Panc1 (cell line): ENCODE measurements around the gene IPO13. TPM values are rescaled to one million over a fixed set of nuclear protein-coding genes. Genes with fewer than 3 reads are reported as not detected.

ENCODE experiments used
- ATAC-seq: fragments of 200-7000 bp; cut with Tn5 transposase; 2 replicates; pipeline ENCODE4 v1.9.1; 2020; ENCODE audit warnings: mild to moderate bottlenecking, moderate library complexity
- BruUV-seq: library from RNA; stranded (reverse); fragments of 400-500 nt; replicated peaks from 2 replicates; lab custom pipeline; 2021; lab: Mats Ljungman, UMichigan
- CTCF ChIA-PET: fragments of 300-600 bp; sonication (Branson Sonifier 250); formaldehyde crosslinking; loops from one replicate; lab custom pipeline; 2022; ENCODE audit warnings: antibody characterized with exemption; lab: Charles Lee
- POLR2A ChIA-PET: fragments of 300-600 bp; sonication (Branson Sonifier 250); formaldehyde crosslinking; loops from one replicate; lab custom pipeline; 2022; ENCODE audit warnings: antibody characterized with exemption; lab: Charles Lee
- DNase-seq: peaks from one replicate; pipeline ENCODE4 v3.0.0-alpha.2; 2010; ENCODE audit warnings: low read depth, low spot score
- H3K27ac ChIP-seq: 2 replicates; pipeline ENCODE4 v1.5.1; 2011; ENCODE audit warnings: mild to moderate bottlenecking, low read length, inconsistent platforms
- H3K27me3 ChIP-seq: fragments of 200-500 bp; sonication (Bioruptor generic); 2 replicates; pipeline ENCODE4 v1.6.0; 2014; ENCODE audit warnings: low read length, inconsistent platforms; ENCODE audit not compliant: control insufficient read depth, insufficient read depth
- H3K36me3 ChIP-seq: fragments of 200-500 bp; sonication (Bioruptor generic); 2 replicates; pipeline ENCODE4 v1.5.1; 2014; ENCODE audit warnings: inconsistent platforms, mild to moderate bottlenecking, low read length, moderate library complexity; ENCODE audit not compliant: control insufficient read depth, insufficient read depth
- H3K4me1 ChIP-seq: 2 replicates; pipeline ENCODE4 v1.5.1; 2011; ENCODE audit warnings: inconsistent platforms, mild to moderate bottlenecking, low read length, moderate library complexity; ENCODE audit not compliant: control insufficient read depth, insufficient read depth
- H3K4me3 ChIP-seq, 2 experiments: 2 replicates each; pipeline ENCODE4 v1.5.1; 2011 to 2012; ENCODE audit warnings: low read depth in 2 of 2, low read length in 2 of 2, mild to moderate bottlenecking in 2 of 2, inconsistent platforms in 1 of 2, moderate library complexity in 1 of 2
- H3K9me3 ChIP-seq: fragments of 200-500 bp; sonication (Bioruptor generic); 2 replicates; pipeline ENCODE4 v1.5.1; 2014; ENCODE audit warnings: low read depth, mild to moderate bottlenecking, inconsistent platforms, low read length, moderate library complexity; ENCODE audit not compliant: control insufficient read depth, insufficient read depth
- CTCF ChIP-seq: fragments of 450-650 bp; IDR thresholded peaks from 2 replicates; pipeline ENCODE4 v1.5.1; 2017; ENCODE audit warnings: mild to moderate bottlenecking
- REST ChIP-seq, 2 experiments: IDR thresholded peaks; 2 replicates each; pipeline ENCODE4 v1.6.1; 2011 to 2012; ENCODE audit warnings: low read depth in 2 of 2, control low read depth in 1 of 2, low read length in 1 of 2, mild to moderate bottlenecking in 1 of 2, moderate library complexity in 1 of 2; ENCODE audit not compliant: insufficient read depth in 1 of 2
- SIN3A ChIP-seq: IDR thresholded peaks from 2 replicates; pipeline ENCODE4 v1.6.1; 2012; ENCODE audit warnings: low read depth, mild to moderate bottlenecking, low read length, moderate library complexity, borderline replicate concordance; ENCODE audit not compliant: insufficient read depth
- TCF7L2 ChIP-seq: IDR thresholded peaks from 2 replicates; pipeline ENCODE4 v1.6.1; 2011; ENCODE audit warnings: mild to moderate bottlenecking, low read depth, low read length, inconsistent platforms
- in situ Hi-C: cut with HindIII; loops from 2 replicates; pipeline ENCODE4 v1.10.0; 2016; ENCODE audit warnings: low sequenced_read_pairs, low pct_unique_long_range_greater_than_20kb
- intact Hi-C: fragments of 100-400 bp; cut with micrococcal nuclease; formaldehyde crosslinking; loops from one replicate; pipeline ENCODE4 v1.10.0; 2022; ENCODE audit not compliant: unreplicated experiment
- total RNA-seq: library from RNA; stranded (reverse); gene quantifications from one replicate; pipeline ENCODE4 v1.2.1, GENCODE V29; 2021; ENCODE audit not compliant: unreplicated experiment

The IPO13 gene
- total RNA-seq, 1 experiment from 2014 or later: 40.0 TPM

- no peak for DNase-seq
- Histone ChIP-seq H3K9me3 (no peaks in the 10 kb centered on the region), H3K4me3 (no peak overlapping the region), H3K4me1 (peaks cover 16% of the 10 kb centered on the region), H3K27ac (peak overlapping the region; percentile 40; the same call in 1 of the 2 replicates), H3K27me3 (no peaks in the 10 kb centered on the region), H3K36me3 (no peaks in the 10 kb centered on the region)
- TF ChIP-seq REST (IDR thresholded peaks at IDR 0.05; ENCODE audit: insufficient read depth in 1 of 2, low read depth in 2 of 2, low read length in 1 of 2) (no peak), SIN3A (no peak), TCF7L2 (no peak), CTCF (peak; percentile 93)
- in situ Hi-C loops: loop anchor here (25.0 kb wide), 1 partner anchor 172 kb away; no protein-coding TSS in a partner anchor
- BruUV-seq: no TSS peak
- ChIA-PET CTCF (interaction anchor here (0.6 to 3.5 kb wide), 17 partner anchors 10 to 281 kb away, joined by 3 to 84 read pairs (median 3); no protein-coding TSS in a partner anchor), POLR2A (interaction anchor here (0.6 to 0.9 kb wide), 2 partner anchors 70 to 171 kb away, joined by 3 read pairs; no protein-coding TSS in a partner anchor)
- intact Hi-C loops: loop anchor here (2.0 to 10.0 kb wide), 2 partner anchors 172 to 410 kb away; no protein-coding TSS in a partner anchor
- ATAC-seq: peak; percentile 59
Measured at GRCh38 chr1:43934101-43934985, 12.4 kb upstream of the IPO13 start.

- DNase-seq: no peak
- ChIA-PET CTCF (interaction anchor here (0.6 to 3.5 kb wide), 17 partner anchors 10 to 281 kb away, joined by 3 to 84 read pairs (median 3); no protein-coding TSS in a partner anchor), POLR2A (interaction anchor here (0.6 to 0.9 kb wide), 2 partner anchors 171 to 261 kb away, joined by 3 read pairs; no protein-coding TSS in a partner anchor)
- peaks cover 10% of the 10 kb centered on the region for H3K4me1 ChIP-seq
- H3K9me3 ChIP-seq: no peaks in the 10 kb centered on the region
- TF ChIP-seq REST (IDR thresholded peaks at IDR 0.05; ENCODE audit: insufficient read depth in 1 of 2, low read depth in 2 of 2, low read length in 1 of 2): no peak
- peak; percentile 53 for TF ChIP-seq CTCF
- no peaks in the 10 kb centered on the region for H3K27me3 ChIP-seq
- H3K36me3 ChIP-seq: no peaks in the 10 kb centered on the region
- H3K27ac ChIP-seq: no peak overlapping the region
- in situ Hi-C loops (loop anchor here (25.0 kb wide), 1 partner anchor 173 kb away; no protein-coding TSS in a partner anchor), intact Hi-C loops (loop anchor here (2.0 to 10.0 kb wide), 2 partner anchors 172 to 410 kb away; no protein-coding TSS in a partner anchor)
- ATAC-seq: no peak
- H3K4me3 ChIP-seq: no peak overlapping the region
- no TSS peak for BruUV-seq
Measured at GRCh38 chr1:43934986-43935324, 11.8 kb upstream of the IPO13 start.
